ENCODE measurements around the gene VPS50. TPM values are rescaled to one million over a fixed set of nuclear protein-coding genes. Genes with fewer than 3 reads are reported as not detected.

VPS50 gene
- total and polyA plus RNA-seq, 10 of the 15 experiments (the other 5 are each of a cell fraction or from before 2014, with no cell fraction given) = 4.0 to 22.0 (median 16.2) TPM

- no TSS peak for BruUV-seq (replicated peaks)
- 98% methylated on average over 3 of the region's 3 CpGs for WGBS (ENCODE audit: insufficient coverage, insufficient replicate concordance, low lambda C conversion rate, missing lambda C conversion rate)
- no peak for FAIRE-seq
- Histone ChIP-seq H3K36me3 (ENCODE audit: control insufficient read depth in 2 of 2, insufficient read depth in 2 of 2, low read length in 1 of 2) (no peaks in the 10 kb centered on the region), H3K4me2 (ENCODE audit: control insufficient read depth, insufficient read depth) (no peak overlapping the region), H3K27me3 (replicated peaks in 1 of 2; ENCODE audit: control insufficient read depth in 2 of 2, insufficient read depth in 2 of 2, low read length in 1 of 2) (no peaks in the 10 kb centered on the region), H3K4me1 (ENCODE audit: control insufficient read depth, insufficient read depth, low read length) (no peaks in the 10 kb centered on the region), H3K79me2 (ENCODE audit: control insufficient read depth, insufficient read depth, low read length) (peaks cover 2% of the 10 kb centered on the region), H2AFZ (ENCODE audit: control insufficient read depth, low read depth, low read length) (no peak overlapping the region), H3K4me3 (no peak overlapping the region), H3K9ac (ENCODE audit: control insufficient read depth, insufficient read depth, low read length) (no peak overlapping the region), H4K20me1 (ENCODE audit: control insufficient read depth, insufficient read depth) (no peaks in the 10 kb centered on the region), H3K27ac (ENCODE audit: control insufficient read depth, insufficient read depth) (no peak overlapping the region), H3K9me3 (replicated peaks; ENCODE audit: control insufficient read depth, insufficient read depth, low read length) (no peaks in the 10 kb centered on the region)
- ChIA-PET RAD21 (ENCODE audit: unreplicated experiment) (interaction anchor here (1.0 to 1.7 kb wide), 3 partner anchors 10 to 309 kb away, joined by 3 to 10 read pairs (median 3); partner anchors contain the start of gene VPS50), POLR2A (no interaction called here), CTCF (interaction anchor here (0.9 to 3.4 kb wide), 6 partner anchors 10 to 308 kb away, joined by 3 to 18 read pairs (median 5); partner anchors contain the start of gene VPS50), SMC1A (ENCODE audit: uncharacterized antibody, unreplicated experiment) (interaction anchor here (0.7 to 2.6 kb wide), 4 partner anchors 9 to 309 kb away, joined by 3 to 8 read pairs (median 4); partner anchors contain the start of gene VPS50)
- intact Hi-C loops (cut with micrococcal nuclease; ENCODE audit: unreplicated experiment) = no loop called here
- no peak for TF ChIP-seq TCF7 (IDR thresholded peaks at IDR 0.05; ENCODE audit: borderline replicate concordance)
- no peak for TF ChIP-seq NRF1 (conservative IDR thresholded peaks at IDR 0.05; ENCODE audit: low read depth, low read length)
- TF ChIP-seq ZNF24 (IDR thresholded peaks at IDR 0.05) = no peak
- TF ChIP-seq E4F1 (IDR thresholded peaks at IDR 0.05; ENCODE audit: borderline replicate concordance, partially characterized antibody) = no peak
- in situ Hi-C loops (cut with MboI) = loop anchor here (5.0 kb wide), 1 partner anchor 310 kb away; no protein-coding TSS in a partner anchor
- DNase-seq (ENCODE audit: low read depth, low spot score) = no peak
- no peak for ATAC-seq
Observed at GRCh38 chr7:93242106-93242505, 9.9 kb downstream of the VPS50 start.
